HG03378 (cell line): ENCODE measurements around the gene SYNGR2.

ENCODE experiments used
- ATAC-seq: cut with Tn5 transposase; IDR thresholded peaks from one replicate; pipeline ENCODE4 v1.9.1; 2021; ENCODE audit warnings: mild to moderate bottlenecking, moderate library complexity; ENCODE audit not compliant: unreplicated experiment

The SYNGR2 gene

GRCh38 chr17:78168242-78168902 is at the start of gene SYNGR2:
TSS of gene SYNGR2 (plus strand) at chr17:78168581. CDS start at chr17:78168617, 36 bp downstream.
- no peak for ATAC-seq

DNA sequence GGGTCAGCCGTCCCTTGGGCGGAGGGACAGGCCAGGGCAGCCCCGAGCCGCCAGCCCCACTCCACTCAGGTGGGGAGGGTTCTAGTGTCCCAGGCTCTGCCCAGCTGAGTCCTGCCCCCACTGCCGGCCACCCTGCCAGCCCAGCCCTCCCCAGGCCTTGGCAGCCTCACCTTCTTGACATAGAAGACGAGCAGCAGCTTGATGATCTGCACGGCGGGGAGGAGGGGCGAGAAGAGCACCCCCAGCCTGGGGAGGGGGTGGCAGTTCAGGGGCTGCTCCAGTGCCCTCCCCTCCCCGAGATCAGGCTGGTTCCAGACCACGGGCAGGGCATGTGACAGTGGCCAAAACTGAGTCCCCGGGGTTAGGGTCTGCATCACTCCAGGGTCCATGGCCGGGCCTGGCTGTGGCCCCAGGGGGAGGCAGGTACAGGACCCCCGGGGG is 49.6 kb upstream of the SYNGR2 start:
- ATAC-seq = no peak

GRCh38 chr17:78120537-78120936 is 47.8 kb upstream of the SYNGR2 start:
- ATAC-seq = no peak

GRCh38 chr17:78120971-78121800 is 47.2 kb upstream of the SYNGR2 start:
- no peak for ATAC-seq

- no peak for ATAC-seq
Measured at GRCh38 chr17:78121801-78122215, 46.6 kb upstream of the SYNGR2 start.

DNA sequence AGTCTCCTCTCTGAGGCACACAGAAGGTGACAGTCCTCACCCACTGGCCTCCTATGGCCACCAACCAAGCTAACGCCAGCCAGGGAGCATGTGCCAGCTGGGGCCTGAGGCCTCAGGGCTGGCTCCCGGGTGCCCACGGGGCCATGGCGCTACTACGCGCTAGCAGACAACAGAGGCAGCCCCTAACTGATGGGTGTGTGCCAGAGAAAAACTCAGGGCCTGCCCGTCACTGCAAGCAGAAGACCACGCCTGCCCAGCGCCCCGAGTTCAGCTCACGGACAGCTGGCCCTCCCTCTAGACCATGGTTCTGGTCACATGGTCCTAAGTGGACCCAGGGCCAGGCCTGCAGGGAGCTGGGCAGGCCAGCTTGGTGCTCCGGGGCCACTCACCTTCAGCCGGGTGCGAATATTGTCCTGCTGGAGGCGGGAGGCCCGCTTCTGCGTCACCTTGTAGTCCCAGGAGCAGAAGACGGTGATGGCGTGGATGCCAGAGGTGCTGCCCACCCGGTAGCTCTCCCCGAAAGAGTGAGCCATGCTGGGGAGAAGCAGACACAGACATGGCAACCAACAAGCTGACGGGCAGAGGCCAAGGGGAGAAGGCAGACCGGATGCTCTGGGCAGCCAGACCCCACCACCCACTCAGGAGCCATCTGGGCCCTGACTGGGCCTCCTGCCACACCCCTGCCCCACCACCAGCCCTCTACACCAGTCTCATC is 46.0 kb upstream of the SYNGR2 start:
- no peak for ATAC-seq

DNA sequence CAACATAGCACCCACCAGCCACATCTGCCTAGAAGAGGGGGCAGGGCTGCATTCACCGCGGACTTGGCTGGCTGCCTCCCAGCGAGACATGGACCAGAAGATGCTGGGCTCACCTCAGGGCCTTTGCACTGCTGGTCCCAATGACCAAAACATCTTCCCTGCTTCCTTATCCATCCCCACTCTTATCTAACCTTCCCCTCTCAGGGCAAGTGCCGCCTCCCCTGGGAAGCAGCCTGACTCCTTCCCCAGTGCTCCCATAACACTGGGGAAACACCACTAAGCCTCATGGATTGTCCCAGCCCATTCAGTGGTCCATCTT is 45.5 kb upstream of the SYNGR2 start:
- no peak for ATAC-seq

DNA sequence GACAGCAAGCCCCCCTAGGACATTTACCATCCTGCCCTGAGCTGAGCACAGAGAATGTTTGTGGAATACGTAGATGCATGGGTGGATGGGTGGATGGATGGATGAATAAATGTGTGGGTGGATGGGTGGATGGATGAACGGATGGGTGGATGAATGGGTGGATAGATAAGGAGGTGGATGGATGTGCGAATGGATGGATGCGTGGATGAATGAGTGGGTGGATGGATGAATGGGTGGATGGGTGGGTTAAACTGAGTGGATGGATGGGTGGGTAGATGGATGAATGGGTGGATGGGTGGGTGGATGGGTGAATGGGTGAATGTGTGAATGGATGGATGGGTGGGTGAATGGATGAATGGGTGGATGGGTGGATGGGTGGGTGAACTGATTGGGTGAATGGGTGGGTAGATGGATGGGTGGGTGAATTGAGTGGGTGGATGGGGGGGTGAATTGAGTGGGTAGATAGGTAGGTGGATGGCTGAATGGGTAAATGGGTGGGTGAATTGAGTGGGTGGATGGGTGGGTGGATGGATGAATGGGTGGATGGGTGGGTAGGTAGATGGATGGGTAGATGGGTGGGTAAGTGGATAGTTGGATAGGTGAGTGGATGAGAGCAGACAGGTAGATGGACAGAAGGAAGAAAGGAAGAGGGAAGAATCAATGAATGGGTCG is 45.0 kb upstream of the SYNGR2 start:
- ATAC-seq = no peak

DNA sequence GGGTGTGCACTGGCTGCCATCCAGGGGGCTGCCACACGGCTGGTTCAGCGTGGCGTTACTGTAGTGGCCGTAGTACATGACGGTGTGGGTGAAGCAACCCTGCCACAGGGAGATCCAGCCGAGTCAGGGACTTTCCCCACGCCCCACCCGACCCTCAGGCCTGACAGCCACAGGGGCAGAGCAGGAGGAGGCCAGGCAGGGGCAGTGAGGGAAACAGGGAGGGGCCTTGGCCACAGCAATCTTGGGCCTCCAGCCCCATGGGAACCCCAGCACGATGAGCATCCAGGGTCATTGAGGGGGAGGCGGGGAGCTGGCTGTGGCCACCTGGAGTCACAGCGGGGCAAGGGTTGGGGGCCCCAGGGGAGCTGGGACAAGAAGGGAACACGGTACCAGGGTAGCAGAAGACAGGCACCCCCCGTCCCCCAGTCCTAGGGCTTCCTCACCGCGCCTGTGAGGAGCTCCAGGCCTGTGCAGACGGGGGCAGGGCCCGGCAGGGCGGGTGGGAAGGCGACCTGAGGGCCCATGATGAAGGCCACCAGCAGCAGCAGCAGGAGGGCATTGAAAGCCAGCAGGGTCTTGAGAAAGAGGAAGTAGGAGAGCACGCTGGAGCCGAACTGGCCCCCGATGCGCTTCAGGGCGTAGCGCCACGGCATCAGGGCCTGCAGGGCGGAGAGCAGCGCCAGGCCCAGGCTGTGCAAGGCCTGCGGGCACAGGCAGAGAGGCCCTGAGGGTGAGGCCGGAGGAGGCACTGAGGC is 44.1 kb upstream of the SYNGR2 start:
- no peak for ATAC-seq

DNA sequence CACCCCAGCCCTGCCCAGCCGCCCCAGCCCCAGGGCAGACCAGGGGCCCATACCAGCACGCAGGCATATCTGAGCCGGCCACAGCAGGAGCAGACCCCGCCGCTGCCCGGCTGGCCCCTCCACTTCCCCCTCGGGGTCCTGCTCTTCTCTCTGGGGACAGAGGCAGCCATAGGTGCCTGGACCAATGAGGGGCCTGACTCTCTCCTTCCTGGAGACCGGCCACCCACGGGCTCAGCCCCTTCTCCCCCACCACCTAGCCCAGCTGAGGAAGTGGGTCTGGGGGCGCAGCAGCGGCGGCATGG is 43.6 kb upstream of the SYNGR2 start:
- ATAC-seq = no peak

DNA sequence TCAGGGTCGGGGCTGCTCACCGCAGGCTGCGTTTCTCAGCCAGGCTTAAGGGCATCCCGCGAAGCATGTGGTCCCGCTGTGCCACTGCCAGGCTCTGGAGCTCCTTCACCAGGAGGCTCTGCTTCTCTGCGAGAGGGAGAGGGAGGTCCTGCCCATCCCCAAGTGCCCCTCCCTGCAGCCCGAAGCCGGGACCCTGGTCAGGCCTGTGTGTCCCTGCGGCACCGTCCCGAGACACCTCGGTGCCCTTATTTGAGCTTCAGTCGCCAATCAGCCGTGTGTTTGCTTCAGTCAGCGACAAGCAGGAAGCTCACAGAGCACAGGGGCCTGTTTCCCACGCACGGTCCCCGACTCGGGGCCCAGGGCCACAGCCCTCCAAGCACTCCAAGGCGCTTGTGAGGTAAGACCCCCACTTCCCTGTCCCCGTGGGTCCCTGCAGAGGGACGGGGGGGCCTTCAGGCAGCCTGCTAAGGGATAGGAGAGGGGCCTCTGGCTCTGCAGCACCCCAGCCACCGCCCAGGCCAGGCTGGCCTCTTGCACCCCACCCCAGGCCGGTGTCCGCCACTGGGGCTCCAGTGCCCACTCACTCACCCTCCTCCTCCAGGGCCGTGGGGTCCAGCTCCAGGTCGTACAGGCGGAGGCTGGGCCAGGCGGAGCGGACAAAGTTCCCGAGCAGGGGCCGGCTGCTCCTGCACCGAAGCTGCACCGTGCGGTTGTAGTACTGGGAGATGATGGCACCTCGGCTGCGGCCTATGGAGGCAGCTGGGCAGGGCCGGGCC is 43.1 kb upstream of the SYNGR2 start:
- ATAC-seq = no peak

- no peak for ATAC-seq
Measured at GRCh38 chr17:78125976-78126894, 42.1 kb upstream of the SYNGR2 start.

DNA sequence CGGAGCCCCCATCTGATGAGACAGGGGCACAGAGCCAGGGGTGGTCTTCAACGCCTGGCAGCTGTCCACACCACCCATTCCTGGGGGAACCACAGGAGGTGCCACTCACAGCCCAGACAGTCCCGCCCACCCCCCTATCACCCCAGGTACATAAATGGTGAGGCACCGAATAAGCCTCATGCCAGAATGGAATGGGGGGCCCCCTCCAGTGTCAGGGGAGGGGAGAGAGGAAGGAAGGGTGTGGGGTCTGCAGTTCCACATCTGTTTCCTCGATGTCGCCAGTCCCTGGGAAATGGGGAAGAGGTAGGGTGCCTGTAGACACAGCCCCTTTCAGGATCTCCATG is 41.5 kb upstream of the SYNGR2 start:
- ATAC-seq = no peak

DNA sequence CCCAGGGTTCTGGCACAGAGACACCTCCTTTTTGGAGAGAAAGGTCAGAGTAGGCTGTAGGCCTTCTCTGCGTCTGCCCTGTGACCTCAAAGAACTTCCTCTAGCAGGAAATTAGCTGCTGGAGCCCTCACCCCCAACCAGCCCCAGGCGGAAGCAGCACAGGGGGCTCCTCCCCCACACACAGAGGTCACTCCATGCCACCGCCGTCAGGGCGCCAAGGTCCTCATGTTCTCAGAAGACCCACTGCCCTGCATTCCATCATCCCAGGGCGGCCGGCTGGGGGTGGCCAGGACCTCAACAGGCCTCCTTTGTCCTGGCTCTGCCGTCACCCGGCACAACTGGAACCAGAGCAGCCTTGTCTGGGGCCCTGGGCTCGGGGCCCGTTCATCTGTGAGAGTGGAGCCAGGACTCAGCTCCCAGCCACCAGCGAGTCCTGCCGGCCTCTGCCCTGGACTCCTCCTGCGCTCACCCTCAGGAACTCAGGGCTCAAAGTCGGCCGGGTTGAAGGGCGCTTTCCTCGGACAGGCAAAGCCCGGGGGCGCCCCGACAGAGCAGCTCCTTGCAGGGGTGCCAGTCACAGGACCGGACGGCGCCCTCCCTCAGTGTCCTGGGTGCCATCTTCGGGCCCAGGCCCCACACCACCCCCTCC is 41.0 kb upstream of the SYNGR2 start:
- ATAC-seq = no peak

DNA sequence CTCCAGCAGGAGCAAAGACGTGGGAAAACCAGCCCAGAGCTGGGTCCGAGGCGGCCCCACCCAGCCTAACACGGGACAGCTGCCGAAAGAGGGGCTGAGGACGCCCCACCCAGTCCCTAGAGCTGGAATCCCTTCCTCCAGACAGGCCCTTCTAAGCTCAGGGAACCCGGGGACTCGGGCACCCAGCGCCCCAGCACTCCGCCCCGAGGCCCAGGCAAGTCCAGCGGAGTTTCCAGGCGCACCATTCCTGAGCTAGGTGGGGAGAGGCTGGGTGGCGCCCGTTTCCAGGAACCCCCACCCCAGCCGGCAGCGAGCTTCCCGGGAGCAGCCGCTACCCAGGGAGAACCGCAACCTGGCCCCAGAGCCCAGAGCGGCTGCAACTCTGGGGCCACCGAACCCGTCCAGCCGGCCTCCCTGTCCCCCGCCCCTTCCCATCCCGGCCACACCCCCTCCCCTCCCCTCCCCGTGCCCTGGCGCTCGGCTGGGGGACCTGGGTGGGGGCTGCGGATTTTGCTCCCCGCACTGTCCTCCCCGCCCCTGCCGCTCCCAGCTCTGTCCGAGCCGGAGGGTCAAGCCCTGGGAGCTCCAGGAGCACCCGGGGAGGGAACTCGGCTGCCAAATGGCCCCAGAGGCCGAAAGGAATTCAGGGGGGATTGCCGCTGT is 40.4 kb upstream of the SYNGR2 start:
- ATAC-seq = no peak

DNA sequence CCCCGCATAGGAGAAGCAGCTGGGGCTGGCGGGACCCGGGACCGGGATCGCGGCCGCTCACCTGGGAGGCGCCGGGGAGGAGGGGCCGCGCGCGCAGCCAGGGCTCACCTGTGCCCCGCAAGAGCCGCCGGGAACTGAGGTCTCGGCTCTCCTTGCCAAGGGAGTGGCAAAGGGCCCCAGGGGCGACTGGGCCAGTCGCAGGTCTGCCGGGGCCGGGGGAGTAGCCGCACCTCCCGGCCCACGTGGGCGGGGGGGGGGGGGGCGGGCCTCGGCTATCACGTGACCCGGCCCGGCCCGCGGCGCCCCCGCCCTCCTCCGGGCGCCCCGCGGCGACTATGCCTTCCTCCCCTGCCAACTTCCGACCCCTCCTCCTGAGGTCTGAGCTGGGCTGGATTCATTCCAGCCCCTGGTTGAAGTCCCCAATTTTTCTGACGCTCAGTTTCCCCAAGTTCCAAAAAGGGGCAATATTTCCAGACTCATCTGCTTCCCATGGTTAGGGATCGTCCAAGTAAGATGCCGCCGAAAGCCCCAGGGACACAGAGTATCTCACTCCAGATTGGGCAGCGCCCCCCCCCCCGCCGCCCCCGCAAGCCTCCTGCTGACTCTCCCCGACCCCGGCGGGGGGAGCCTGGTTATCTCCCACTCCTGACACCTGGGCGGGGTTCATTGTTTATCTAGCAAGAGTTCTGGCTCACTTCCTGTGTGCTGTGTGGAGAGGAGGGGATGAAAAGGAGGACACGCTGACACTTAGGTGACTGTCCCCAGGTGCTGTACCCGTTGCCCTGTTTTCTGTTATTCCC is 39.6 kb upstream of the SYNGR2 start, which contains the start of gene TMC6:
TMC6 (minus strand) TSS at position 205 of the 800 bp plus-strand sequence. CDS start 1,923 bp downstream, outside the sequence.
- no peak for ATAC-seq
